Esophagus muscularis mucosa (tissue), 4 donors: ENCODE results near the gene ZNF3.

ENCODE experiments used
- EP300 ChIP-seq: sonication (generic); formaldehyde crosslinking; IDR thresholded peaks from one replicate; pipeline ENCODE4 v1.6.1; 2017; ENCODE audit warnings: antibody characterized with exemption
- POLR2A ChIP-seq: fragments of 450-650 bp; IDR thresholded peaks from one replicate; pipeline ENCODE4 v1.6.1; 2017; ENCODE audit warnings: antibody characterized with exemption, moderate library complexity, mild to moderate bottlenecking, low read depth
- TF ChIP-seq, protein P1 (sequence below), 3 experiments: fragments of 200-600 bp in 2 of 3; fragments of 450-650 bp in 1 of 3; sonication (generic) in 2 of 3; IDR thresholded peaks; one replicate each; pipeline ENCODE4 v1.5.1; 2017 to 2019; ENCODE audit warnings: antibody characterized with exemption in 3 of 3, mild to moderate bottlenecking in 2 of 3, moderate library complexity in 1 of 3

DNA sequence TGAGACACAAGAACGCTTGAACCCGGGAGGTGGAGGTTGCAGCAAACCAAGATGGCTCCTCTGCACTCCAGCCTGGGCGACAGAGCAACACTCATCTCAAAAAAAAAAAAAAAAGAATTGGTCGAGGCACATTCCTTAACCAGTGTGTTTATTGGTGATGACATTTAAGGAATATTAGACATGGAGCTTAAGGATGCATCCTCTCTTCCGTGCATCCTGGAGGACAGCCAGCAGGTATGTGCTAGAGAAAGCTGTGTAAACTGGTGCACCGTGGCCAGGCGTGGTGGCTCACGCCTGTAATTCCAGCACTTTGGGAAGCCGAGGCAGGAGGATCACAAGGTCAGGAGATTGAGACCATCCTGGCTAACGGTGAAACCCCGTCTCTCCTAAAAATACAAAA lies 54.3 kb downstream of the ZNF3 start:
- TF ChIP-seq, protein P1, sequence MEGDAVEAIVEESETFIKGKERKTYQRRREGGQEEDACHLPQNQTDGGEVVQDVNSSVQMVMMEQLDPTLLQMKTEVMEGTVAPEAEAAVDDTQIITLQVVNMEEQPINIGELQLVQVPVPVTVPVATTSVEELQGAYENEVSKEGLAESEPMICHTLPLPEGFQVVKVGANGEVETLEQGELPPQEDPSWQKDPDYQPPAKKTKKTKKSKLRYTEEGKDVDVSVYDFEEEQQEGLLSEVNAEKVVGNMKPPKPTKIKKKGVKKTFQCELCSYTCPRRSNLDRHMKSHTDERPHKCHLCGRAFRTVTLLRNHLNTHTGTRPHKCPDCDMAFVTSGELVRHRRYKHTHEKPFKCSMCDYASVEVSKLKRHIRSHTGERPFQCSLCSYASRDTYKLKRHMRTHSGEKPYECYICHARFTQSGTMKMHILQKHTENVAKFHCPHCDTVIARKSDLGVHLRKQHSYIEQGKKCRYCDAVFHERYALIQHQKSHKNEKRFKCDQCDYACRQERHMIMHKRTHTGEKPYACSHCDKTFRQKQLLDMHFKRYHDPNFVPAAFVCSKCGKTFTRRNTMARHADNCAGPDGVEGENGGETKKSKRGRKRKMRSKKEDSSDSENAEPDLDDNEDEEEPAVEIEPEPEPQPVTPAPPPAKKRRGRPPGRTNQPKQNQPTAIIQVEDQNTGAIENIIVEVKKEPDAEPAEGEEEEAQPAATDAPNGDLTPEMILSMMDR (IDR thresholded peaks at IDR 0.05): no peak
- TF ChIP-seq EP300 (no peak), POLR2A (no peak)
